Heart left ventricle (tissue), 16 donors: ENCODE measurements around the gene STK25. TPM values are rescaled to one million over a fixed set of nuclear protein-coding genes. Genes with fewer than 3 reads are reported as not detected.
A peak's percentile ranks its signal among the peaks of the same experiment; 100 is the strongest.

ENCODE experiments used
- ATAC-seq, 4 donors: fragments of 200-7000 bp; cut with Tn5 transposase; one replicate each; pipeline ENCODE4 v1.9.1; 2020 to 2022; ENCODE audit warnings: moderate library complexity in 4 of 4, mild to moderate bottlenecking in 3 of 4, moderate number of reproducible peaks in 1 of 4
- DNase-seq, 5 donors: peaks; one replicate each; pipeline ENCODE4 v3.0.0-alpha.2; 2020
- H3K27ac ChIP-seq, 12 donors: fragments of 200-600 bp; sonication (generic) in 4 of 12; one replicate each; pipeline versions ENCODE4 v1.5.0 to v1.8.0; 2016 to 2022; ENCODE audit warnings: mild to moderate bottlenecking in 2 of 12
- H3K27me3 ChIP-seq, 9 donors: fragments of 200-600 bp; sonication (generic) in 2 of 9; one replicate each; pipeline versions ENCODE4 v1.5.1 to v1.8.0; 2016 to 2022; ENCODE audit warnings: mild to moderate bottlenecking in 3 of 9
- H3K36me3 ChIP-seq, 9 donors: fragments of 200-600 bp; sonication (generic) in 2 of 9; one replicate each; pipeline versions ENCODE4 v1.5.0 to v1.8.0; 2018 to 2022; ENCODE audit warnings: mild to moderate bottlenecking in 2 of 9
- H3K4me1 ChIP-seq, 12 donors: fragments of 200-600 bp; sonication (generic) in 4 of 12; one replicate each; pipeline versions ENCODE4 v1.5.0 to v1.8.0; 2016 to 2022; ENCODE audit warnings: mild to moderate bottlenecking in 3 of 12
- H3K4me3 ChIP-seq, 12 donors: fragments of 200-600 bp; sonication (generic) in 4 of 12; one replicate each; pipeline versions ENCODE4 v1.5.0 to v1.8.0; 2017 to 2022; ENCODE audit warnings: mild to moderate bottlenecking in 9 of 12, moderate library complexity in 4 of 12
- H3K9me3 ChIP-seq, 12 donors: fragments of 200-600 bp; sonication (generic) in 4 of 12; one replicate each; pipeline versions ENCODE4 v1.5.0 to v1.8.0; 2016 to 2022; ENCODE audit warnings: mild to moderate bottlenecking in 1 of 12
- CTCF ChIP-seq, 12 donors: fragments of 200-600 bp; sonication (generic) in 4 of 12; IDR thresholded peaks; one replicate each; pipeline versions ENCODE4 v1.5.0 to v1.8.0; 2018 to 2022; ENCODE audit warnings: antibody characterized with exemption in 12 of 12, mild to moderate bottlenecking in 5 of 12
- POLR2A ChIP-seq, 2 donors: fragments of 450-650 bp; IDR thresholded peaks; one replicate each; pipeline ENCODE4 v1.6.1; 2017; ENCODE audit warnings: antibody characterized with exemption in 2 of 2, mild to moderate bottlenecking in 2 of 2, moderate library complexity in 2 of 2
- WGBS, 4 donors: extraction: QIAGEN DNeasy Blood & Tissue Kit in 2 of 4; methylation state at CpG; one replicate each; pipeline versions ENCODE4 v1.1.5 to v1.1.7; 2013 to 2018; 5-methylcytosine and 5-hydroxymethylcytosine counted together
- intact Hi-C, 10 donors: fragments of 100-400 bp; cut with DNase I; formaldehyde crosslinking; loops; one replicate each; pipeline versions ENCODE4 v1.11.1 to v1.14.2; 2022
- polyA plus RNA-seq, 2 donors: library from polyadenylated mRNA; stranded (reverse); fragments of 200-250 nt; gene quantifications; one replicate each; pipeline ENCODE4 v1.2.3, GENCODE V29; 2013
- total RNA-seq, 9 donors: library from RNA; depleted of rRNA in 2 of 9; stranded (reverse); fragments of >200 nt in 2 of 9; fragmentation: NEBNext Ultra II Directional in 3 of 9; extraction: Animal tissue kit (Norgen Biotek cat#: 25700) in 3 of 9; gene quantifications; one replicate each; pipeline versions ENCODE4 v1.1.0 to v1.2.4, GENCODE V29; 2016 to 2023
- donor health status: ischemic (EF 13 %, LVEDD 7.1; RV severe dilation, severe dysfunction).
- donor health status: healthy with polysubstance abuse.
- donor health status: DM: no; HTN: yes; CAD: no.
- donor health status: DM: no; HTN: no; CAD: no.
- donor health status: ischemic (EF 25% LVEDD 6.9; RV normal size, moderate dysfunction).
- donor health status: ischemic (EF 25% LVEDD 5.7; RV mildly dilated, moderate dysfunction).
- donor health status: healthy.
- donor health status: DM: yes; HTN: yes; CAD: no.
- donor health status: ischemic (EF 35%, LVEDD 5.7; RV mildly dilated, moderate dysfunction).
- donor health status: nonischemic (EF 11% LVEDD 7.7; RV severe dilation, severe dysfunction).
- donor health status: DM: yes; HTN: yes; CAD: no.
- donor health status: PGD.
- donor health status: ischemic (EF 29% LVEDD 5.4; RV normal size, mild dysfunction).
- donor health status: nonischemic (EF 23%, LVEDD 6.1; RV moderate dilation, normal function).

Gene STK25
- total and polyA plus RNA-seq, 11 donors, result 76.8 to 186 (median 94.8) TPM

DNA sequence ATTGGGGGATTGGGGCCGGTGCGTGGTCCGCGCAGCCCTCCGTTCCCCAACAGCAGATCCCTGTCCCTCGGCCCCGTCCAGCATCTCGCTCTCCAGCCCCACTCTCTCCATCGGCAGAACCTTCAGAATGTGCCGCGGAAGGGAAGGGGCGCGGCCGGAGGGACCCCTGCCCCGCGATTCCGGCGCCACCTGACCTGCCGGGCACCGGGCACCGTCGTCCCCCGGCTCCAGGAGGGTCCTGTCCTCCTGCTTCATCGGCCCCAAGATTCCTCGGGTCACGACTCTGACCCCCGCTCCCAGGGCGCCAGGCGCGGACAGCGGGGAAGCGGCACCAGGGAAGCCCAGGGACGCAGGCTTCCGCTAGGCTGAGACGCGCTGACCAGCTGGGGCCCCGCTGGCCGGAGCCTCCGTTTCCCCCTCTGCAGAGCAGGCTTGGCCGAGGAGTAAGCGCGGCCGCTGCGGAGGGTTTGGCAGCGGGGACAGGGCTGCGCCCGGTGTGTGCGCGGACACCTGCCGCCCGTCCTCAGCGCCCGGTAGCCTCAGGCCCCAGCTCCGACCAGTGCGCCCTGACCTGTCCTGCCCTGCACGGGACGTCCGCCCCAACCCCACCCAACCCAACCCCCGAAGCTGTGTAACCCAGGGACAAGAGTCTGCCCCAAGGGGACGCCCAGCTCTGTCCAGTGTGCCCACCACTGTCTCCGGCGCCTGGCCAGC lies 33.3 kb upstream of the STK25 start:
- no peak for DNase-seq
- H3K27ac ChIP-seq, result peak overlapping the region in 1 of 12 donors; percentile 79

GRCh38 chr2:241540771-241541561 lies 32.6 kb upstream of the STK25 start:
- TF ChIP-seq POLR2A (IDR thresholded peaks at IDR 0.05) (no peak), CTCF (IDR thresholded peaks at IDR 0.05) (no peak)
- peaks cover 0 to 26% (median 6%) of the 10 kb centered on the region in 9 donors for H3K27me3 ChIP-seq
- DNase-seq (peak in 4 of 5 donors; percentile 41 to 75 (median 48)), ATAC-seq (peak in 3 of 4 donors; percentile 49 to 79 (median 70))
- H3K27ac ChIP-seq, result peak overlapping the region in 2 of 12 donors; percentile 43 to 79
- peaks cover 0 to 29% (median 14%) of the 10 kb centered on the region in 12 donors for H3K4me1 ChIP-seq
- peak overlapping the region; percentile 14 to 56 (median 44) for H3K4me3 ChIP-seq
- no peaks in the 10 kb centered on the region for H3K36me3 ChIP-seq
- intact Hi-C loops, result no loop called here
- 10 to 20% (median 11%) methylated on average over 26 to 68 of the region's 68 CpGs for WGBS, 4 donors
- no peaks in the 10 kb centered on the region for H3K9me3 ChIP-seq

More for the DNA sequence above, 33.3 kb upstream of the STK25 start:
- Histone ChIP-seq H3K36me3 (no peaks in the 10 kb centered on the region), H3K4me1 (peaks cover 0 to 32% (median 17%) of the 10 kb centered on the region in 12 donors), H3K9me3 (no peaks in the 10 kb centered on the region), H3K27me3 (peaks cover 0 to 26% (median 6%) of the 10 kb centered on the region in 9 donors), H3K4me3 (peak overlapping the region in 10 of 12 donors; percentile 20 to 56 (median 46))
- intact Hi-C loops, result no loop called here
- 12 to 19% (median 16%) methylated on average over 22 to 62 of the region's 62 CpGs for WGBS, 4 donors
- TF ChIP-seq POLR2A (IDR thresholded peaks at IDR 0.05) (no peak), CTCF (IDR thresholded peaks at IDR 0.05) (no peak)
- peak in 2 of 4 donors; percentile 4 to 12 for ATAC-seq

GRCh38 chr2:241540401-241540770 lies 32.0 kb upstream of the STK25 start:
- no peaks in the 10 kb centered on the region for H3K36me3 ChIP-seq
- 17 to 51% (median 48%) methylated on average over 10 of the region's 10 CpGs for WGBS, 4 donors
- intact Hi-C loops, result no loop called here
- H3K27ac ChIP-seq, result peak overlapping the region in 2 of 12 donors; percentile 43 to 79
- peak overlapping the region in 9 of 12 donors; percentile 34 to 56 (median 47) for H3K4me3 ChIP-seq
- DNase-seq, result no peak
- no peaks in the 10 kb centered on the region for H3K9me3 ChIP-seq
- peaks cover 0 to 29% (median 14%) of the 10 kb centered on the region in 12 donors for H3K4me1 ChIP-seq
- peaks cover 0 to 26% (median 6%) of the 10 kb centered on the region in 9 donors for H3K27me3 ChIP-seq
- peak in 1 of 4 donors; percentile 53 for ATAC-seq
- no peak for TF ChIP-seq POLR2A (IDR thresholded peaks at IDR 0.05)
- no peak for TF ChIP-seq CTCF (IDR thresholded peaks at IDR 0.05)
